K562 (cell line): ENCODE results near the gene TRIM47. TPM values are rescaled to one million over a fixed set of nuclear protein-coding genes. Genes with fewer than 3 reads are reported as not detected.

ENCODE experiments used
- ATF4 ChIP-seq: fragments of 450-650 bp; formaldehyde crosslinking; IDR thresholded peaks from 2 replicates; pipeline ENCODE4 v1.4.0; 2022; ENCODE audit warnings: mild to moderate bottlenecking, moderate library complexity
- CCNT2 ChIP-seq: IDR thresholded peaks from 2 replicates; pipeline ENCODE4 v1.6.1; 2011; ENCODE audit warnings: borderline replicate concordance, low read depth, mild to moderate bottlenecking, moderate library complexity, mixed read lengths, low read length; ENCODE audit not compliant: insufficient read length; ENCODE audit errors: extremely low read depth
- DPF2 ChIP-seq: fragments of 450-650 bp; IDR thresholded peaks from 2 replicates; pipeline ENCODE4 v1.6.1; 2016
- HMG20A ChIP-seq: fragments of 450-650 bp; formaldehyde crosslinking; conservative IDR thresholded peaks from 2 replicates; pipeline ENCODE4 v1.4.0; 2020; ENCODE audit warnings: mild to moderate bottlenecking, mixed read lengths
- HNRNPH1 ChIP-seq: fragments of 200-400 bp; formaldehyde crosslinking; optimal IDR thresholded peaks from 2 replicates; pipeline ENCODE3; 2017; ENCODE audit warnings: low read depth, mild to moderate bottlenecking, low read length, moderate library complexity
- KDM1A ChIP-seq, 2 experiments: fragments of 450-650 bp; IDR thresholded peaks; 2 replicates each; pipeline ENCODE4 v1.6.1; 2016; ENCODE audit warnings: mild to moderate bottlenecking in 2 of 2
- KDM5B ChIP-seq: fragments of 200-600 bp; sonication (generic); IDR thresholded peaks from 2 replicates; pipeline ENCODE4 v1.6.1; 2012; ENCODE audit warnings: low read depth, mild to moderate bottlenecking, moderate library complexity, low read length, control low read depth, inconsistent platforms; ENCODE audit not compliant: insufficient replicate concordance
- LEF1 ChIP-seq: fragments of 450-650 bp; IDR thresholded peaks from 2 replicates; pipeline ENCODE4 v1.6.1; 2016; ENCODE audit warnings: mild to moderate bottlenecking
- MAFG ChIP-seq: fragments of 450-650 bp; conservative IDR thresholded peaks from 2 replicates; pipeline ENCODE4 v1.6.1; 2016; ENCODE audit warnings: missing genetic modification characterization, missing compliant biosample characterization
- MECOM ChIP-seq: fragments of 250-450 bp; sonication (Bioruptor Pico); IDR thresholded peaks from 2 replicates; pipeline ENCODE4 v1.8.0; 2022; ENCODE audit warnings: inconsistent platforms
- MYC ChIP-seq, 2 experiments: fragments of 250-450 bp in 1 of 2; sonication (Bioruptor Pico) in 1 of 2; IDR thresholded peaks; 2 replicates each; pipeline versions ENCODE4 v1.5.1 to v1.6.1; 2012 to 2021; ENCODE audit warnings: low read depth in 2 of 2, borderline replicate concordance in 1 of 2, improper control_type of control experiment in 1 of 2, low read length in 1 of 2, mild to moderate bottlenecking in 1 of 2, moderate library complexity in 1 of 2
- NFXL1 ChIP-seq: fragments of 450-650 bp; formaldehyde crosslinking; IDR thresholded peaks from 2 replicates; pipeline ENCODE4 v1.4.0; 2021; ENCODE audit warnings: mild to moderate bottlenecking
- PCBP1 ChIP-seq: fragments of 200-400 bp; formaldehyde crosslinking; IDR thresholded peaks from 2 replicates; pipeline ENCODE4 v1.6.1; 2018; ENCODE audit warnings: mild to moderate bottlenecking, low read depth, low read length; ENCODE audit not compliant: poor library complexity, severe bottlenecking
- RUNX1 ChIP-seq: sonication (generic); IDR thresholded peaks from 2 replicates; pipeline ENCODE4 v1.6.1; 2016; ENCODE audit warnings: antibody characterized with exemption, low read depth
- SMAD1 ChIP-seq: fragments of 150-350 bp; IDR thresholded peaks from 2 replicates; pipeline ENCODE4 v1.6.1; 2014; ENCODE audit warnings: low read length, low read depth; ENCODE audit not compliant: partially characterized antibody
- SMARCE1 ChIP-seq: fragments of 450-650 bp; IDR thresholded peaks from 2 replicates; pipeline ENCODE4 v1.7.1; 2016; ENCODE audit warnings: mild to moderate bottlenecking
- TAL1 ChIP-seq: fragments of 450-650 bp; IDR thresholded peaks from 2 replicates; pipeline ENCODE4 v1.6.1; 2016; ENCODE audit warnings: mild to moderate bottlenecking
- TCFL5 ChIP-seq: fragments of 250-450 bp; sonication (Bioruptor Pico); conservative IDR thresholded peaks from 2 replicates; pipeline ENCODE4 v1.6.1; 2021; ENCODE audit warnings: mild to moderate bottlenecking, moderate library complexity, matching md5 sums
- ZNF436 ChIP-seq: fragments of 250-450, 450-650 bp; sonication (Bioruptor Pico); formaldehyde crosslinking; IDR thresholded peaks from 2 replicates; pipeline ENCODE4 v1.7.0; 2020; ENCODE audit warnings: mild to moderate bottlenecking
- ZNF512 ChIP-seq: IDR thresholded peaks from 2 replicates; pipeline ENCODE4 v1.6.1; 2016; ENCODE audit warnings: missing genetic modification characterization, missing compliant biosample characterization
- ZSCAN29 ChIP-seq: fragments of 450-650 bp; IDR thresholded peaks from 2 replicates; pipeline ENCODE4 v1.6.1; 2017
- polyA plus RNA-seq, 8 experiments: library from polyadenylated mRNA; depleted of rRNA in 4 of 8; stranded (reverse) in 5 of 8; unstranded in 3 of 8; fragments of >200 nt; fragmentation: Nextera tagmentation in 2 of 8; fragmentation: Illumina TruSeq in 1 of 8; extraction: Ambion mirVana in 2 of 8; extraction: Trizol in 1 of 8; gene quantifications; 2 replicates each; pipeline versions ENCODE4 v1.2.1 to v1.2.3, GENCODE V29; 2011 to 2014; ENCODE audit warnings: inconsistent platforms in 1 of 8, missing spikeins in 1 of 8
- total RNA-seq, 7 experiments: library from RNA; depleted of rRNA in 6 of 7; stranded (reverse); fragments of >200 nt in 6 of 7; fragmentation: Illumina TruSeq in 2 of 7; extraction: Trizol in 2 of 7; gene quantifications; 2 replicates each; pipeline versions ENCODE4 v1.2.1 to v1.2.3, GENCODE V29; 2011 to 2021; ENCODE audit warnings: low replicate concordance in 1 of 7
- TF ChIP-seq, protein P1 (sequence below), 2 experiments: IDR thresholded peaks; 2 replicates each; pipeline ENCODE4 v1.6.1; 2011; ENCODE audit warnings: borderline replicate concordance in 1 of 2, control low read depth in 1 of 2, low read depth in 1 of 2, low read length in 1 of 2, mild to moderate bottlenecking in 1 of 2, mixed read lengths in 1 of 2, moderate library complexity in 1 of 2; ENCODE audit not compliant: insufficient read depth in 1 of 2, insufficient read length in 1 of 2, poor library complexity in 1 of 2, severe bottlenecking in 1 of 2; ENCODE audit errors: extremely low read depth in 1 of 2
- TF ChIP-seq, protein P2 (sequence below): fragments of 250-450 bp; sonication (Bioruptor Pico); IDR thresholded peaks from 2 replicates; pipeline ENCODE4 v1.8.0; 2022; ENCODE audit warnings: inconsistent platforms

TRIM47 gene
- total and polyA plus RNA-seq, 9 of the 15 experiments (the other 6 are each of a cell fraction or from before 2014, with no cell fraction given): 0.56 to 6.1 (median 3.2) TPM

- TF ChIP-seq ZNF512 (tag) (no peak), SMARCE1 (no peak; the same call in 1 of the 2 replicates), DPF2 (peak; percentile 53; the same call in 1 of the 2 replicates), HMG20A (CRISPR knock-in tag) (no peak), RUNX1 (no peak), KDM5B (peak; percentile 38), CCNT2 (no peak), MECOM (no peak), SMAD1 (no peak), PCBP1 (no peak), NFXL1 (CRISPR knock-in tag) (no peak), MYC (IDR thresholded peaks at IDR 0.05; ENCODE audit: low read depth, low read length) (peak; percentile 83), MYC (CRISPR knock-in tag; IDR thresholded peaks at IDR 0.05; ENCODE audit: borderline replicate concordance, low read depth) (peak; percentile 50; the same call in 1 of the 2 replicates), ZNF436 (no peak), TAL1 (peak; percentile 10; the same call in 1 of the 2 replicates), MAFG (tag) (no peak), ATF4 (CRISPR knock-in tag) (no peak), TCFL5 (no peak), HNRNPH1 (no peak), ZSCAN29 (no peak), KDM1A (IDR thresholded peaks at IDR 0.05) (0 out of 4 replicates have a peak, but pooled peaks of 1 of the 2 experiments have one; percentile 23), LEF1 (peak; percentile 86)
- TF ChIP-seq, protein P1, sequence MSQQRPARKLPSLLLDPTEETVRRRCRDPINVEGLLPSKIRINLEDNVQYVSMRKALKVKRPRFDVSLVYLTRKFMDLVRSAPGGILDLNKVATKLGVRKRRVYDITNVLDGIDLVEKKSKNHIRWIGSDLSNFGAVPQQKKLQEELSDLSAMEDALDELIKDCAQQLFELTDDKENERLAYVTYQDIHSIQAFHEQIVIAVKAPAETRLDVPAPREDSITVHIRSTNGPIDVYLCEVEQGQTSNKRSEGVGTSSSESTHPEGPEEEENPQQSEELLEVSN (IDR thresholded peaks at IDR 0.05; ENCODE audit: borderline replicate concordance in 1 of 2, extremely low read depth in 1 of 2, insufficient read depth in 1 of 2, insufficient read length in 1 of 2, low read depth in 1 of 2, low read length in 1 of 2, poor library complexity in 1 of 2, severe bottlenecking in 1 of 2): peak; percentile 45 to 68
- TF ChIP-seq, protein P2, sequence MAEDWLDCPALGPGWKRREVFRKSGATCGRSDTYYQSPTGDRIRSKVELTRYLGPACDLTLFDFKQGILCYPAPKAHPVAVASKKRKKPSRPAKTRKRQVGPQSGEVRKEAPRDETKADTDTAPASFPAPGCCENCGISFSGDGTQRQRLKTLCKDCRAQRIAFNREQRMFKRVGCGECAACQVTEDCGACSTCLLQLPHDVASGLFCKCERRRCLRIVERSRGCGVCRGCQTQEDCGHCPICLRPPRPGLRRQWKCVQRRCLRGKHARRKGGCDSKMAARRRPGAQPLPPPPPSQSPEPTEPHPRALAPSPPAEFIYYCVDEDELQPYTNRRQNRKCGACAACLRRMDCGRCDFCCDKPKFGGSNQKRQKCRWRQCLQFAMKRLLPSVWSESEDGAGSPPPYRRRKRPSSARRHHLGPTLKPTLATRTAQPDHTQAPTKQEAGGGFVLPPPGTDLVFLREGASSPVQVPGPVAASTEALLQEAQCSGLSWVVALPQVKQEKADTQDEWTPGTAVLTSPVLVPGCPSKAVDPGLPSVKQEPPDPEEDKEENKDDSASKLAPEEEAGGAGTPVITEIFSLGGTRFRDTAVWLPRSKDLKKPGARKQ (CRISPR knock-in tag): no peak
Measured at GRCh38 chr17:75845058-75845711, 33.2 kb downstream of the TRIM47 start (continued).
